Bronchus fibroblast of lung (primary cell): ENCODE results near the gene ANP32B. TPM values are rescaled to one million over a fixed set of nuclear protein-coding genes. Genes with fewer than 3 reads are reported as not detected.

Source experiments
- total RNA-seq: library from RNA; depleted of rRNA; stranded (reverse); fragments of >200 nt; gene quantifications from 2 replicates; pipeline ENCODE4 v1.2.3, GENCODE V29; 2015

The ANP32B gene
- total RNA-seq = 21.9 and 22.4 TPM in 2 replicates

DNA sequence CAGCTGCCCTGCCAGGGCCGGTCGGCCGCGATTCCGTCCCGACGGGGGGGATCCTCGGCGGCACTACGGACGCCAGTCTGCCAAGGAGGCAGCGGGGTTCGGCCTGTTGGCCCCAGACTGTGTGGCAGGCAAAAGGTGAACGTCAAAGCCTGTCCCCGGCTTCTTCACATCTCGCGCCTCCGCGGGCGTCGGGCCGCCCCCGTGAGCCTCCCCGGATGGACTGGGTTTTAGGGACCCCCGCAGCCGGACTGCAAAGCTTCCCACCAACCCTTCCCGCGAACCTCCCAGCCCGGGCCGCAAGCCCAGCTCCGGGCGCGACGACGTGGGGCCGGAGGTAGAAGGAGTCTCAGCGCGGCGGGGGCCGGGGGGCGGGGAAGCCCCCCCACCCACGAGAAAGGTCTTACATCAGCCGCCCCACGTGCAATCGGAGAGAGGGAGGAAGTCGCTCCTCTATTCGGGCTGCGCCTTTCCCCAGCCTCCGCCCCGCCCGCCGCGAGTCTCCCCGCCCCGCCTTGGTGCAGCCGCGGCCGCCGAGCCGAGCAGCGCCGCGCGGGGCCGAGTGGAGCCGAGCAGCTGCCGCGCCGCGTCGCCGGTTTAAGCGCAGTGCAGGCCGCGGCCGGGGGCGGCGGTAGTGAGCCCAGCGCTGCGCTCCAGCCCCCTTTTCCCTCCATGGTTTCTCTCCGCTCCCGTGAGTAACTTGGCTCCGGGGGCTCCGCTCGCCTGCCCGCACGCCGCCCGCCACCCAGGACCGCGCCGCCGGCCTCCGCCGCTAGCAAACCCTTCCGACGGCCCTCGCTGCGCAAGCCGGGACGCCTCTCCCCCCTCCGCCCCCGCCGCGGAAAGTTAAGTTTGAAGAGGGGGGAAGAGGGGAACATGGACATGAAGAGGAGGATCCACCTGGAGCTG, at the start of gene ANP32B:
ANP32B (plus strand) TSS at position 659 of the 906 bp plus-strand sequence; CDS start at position 874, 215 bp downstream.

DNA sequence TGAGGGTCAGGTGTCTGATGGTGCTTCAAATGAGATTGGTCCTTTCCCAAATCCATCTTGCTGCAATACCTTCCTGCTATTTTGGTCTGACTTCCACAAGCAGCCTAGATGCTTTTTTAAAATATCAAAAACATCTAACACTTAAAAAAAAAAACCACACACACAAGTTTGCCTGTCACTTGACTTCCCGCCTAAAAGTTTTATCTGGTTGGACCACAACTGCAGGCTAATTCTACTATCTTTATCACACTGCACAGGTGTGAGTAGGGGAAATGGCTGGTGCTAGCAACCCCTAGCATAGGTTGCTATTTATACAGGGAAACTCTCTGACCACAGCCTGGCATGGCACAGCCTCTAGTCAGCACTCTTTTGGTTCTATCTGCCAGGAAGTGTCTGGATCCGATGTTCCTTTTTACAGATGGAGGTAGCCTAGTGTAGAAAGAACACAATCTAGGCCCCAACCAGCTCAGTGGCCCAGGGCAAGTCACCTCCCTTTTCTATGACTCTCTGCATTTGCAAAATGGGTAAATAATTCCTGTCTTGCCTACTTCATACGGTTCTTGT, 45.0 kb upstream of the ANP32B start, which contains the start of gene HEMGN:
HEMGN (minus strand) TSS at position 92 of the 564 bp plus-strand sequence; CDS start at position 56, 36 bp downstream.

DNA sequence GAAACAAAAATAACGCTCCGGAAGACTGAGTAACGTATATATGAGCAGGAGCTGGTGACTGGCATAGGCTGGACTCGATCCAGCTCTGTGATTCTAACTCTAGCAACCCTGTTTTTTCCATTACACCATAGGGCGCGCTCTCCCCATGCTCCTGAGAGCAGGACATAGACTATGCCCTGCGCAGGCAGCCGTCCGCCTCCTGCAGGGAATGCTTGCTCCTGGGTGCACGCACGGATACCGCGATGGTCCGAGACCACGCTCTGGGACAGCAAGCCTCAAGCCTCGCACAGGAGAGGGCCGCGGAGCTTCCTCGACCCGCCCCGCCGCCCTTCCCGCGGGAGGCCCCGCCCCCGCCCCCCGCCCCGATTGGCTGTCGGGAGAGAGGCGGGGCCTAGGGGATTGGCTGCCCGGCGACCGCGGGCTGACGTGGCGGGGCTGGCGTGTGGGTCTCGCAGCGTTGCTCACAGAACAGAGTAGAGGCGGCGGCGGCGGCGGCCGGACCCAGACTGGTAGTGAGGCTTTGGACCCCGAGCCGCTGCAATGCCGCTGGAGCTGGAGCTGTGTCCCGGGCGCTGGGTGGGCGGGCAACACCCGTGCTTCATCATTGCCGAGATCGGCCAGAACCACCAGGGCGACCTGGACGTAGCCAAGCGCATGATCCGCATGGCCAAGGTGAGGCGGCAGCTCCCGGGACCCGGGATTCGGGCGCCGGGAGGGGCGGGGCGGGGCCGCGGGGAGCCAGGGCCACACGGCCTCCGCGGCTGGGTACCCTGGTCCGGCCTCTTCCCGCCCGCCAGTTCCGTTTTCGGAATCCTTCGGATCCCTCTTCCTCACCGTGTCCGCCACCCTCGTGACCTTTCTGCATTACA, 73.4 kb downstream of the ANP32B start, which contains the start of gene NANS:
NANS (plus strand) TSS at position 464 of the 869 bp plus-strand sequence; CDS start at position 541, 77 bp downstream.

Other genes with a start within 250 kb of the ANP32B start
- not detected in 2 replicates for gene FOXE1, start 130.1 kb upstream of the ANP32B start, total RNA-seq
- 8.1 and 14.9 TPM in 2 replicates for gene TRMO, start 60.8 kb upstream of the ANP32B start, total RNA-seq
- not detected in 2 replicates for gene HEMGN, start 45.2 kb upstream of the ANP32B start, total RNA-seq
- gene NANS, start 73.4 kb downstream of the ANP32B start, total RNA-seq = 155 and 164 TPM in 2 replicates
- 8.9 and 11.9 TPM in 2 replicates for gene TRIM14, start 135.9 kb downstream of the ANP32B start, total RNA-seq
- 1.5 and 2.1 TPM in 2 replicates for gene CORO2A, start 209.3 kb downstream of the ANP32B start, total RNA-seq